Common myeloid progenitor, CD34-positive (primary cell): ENCODE results near the gene ARHGAP26.
A peak's percentile ranks its signal among the peaks of the same experiment; 100 is the strongest.

Experiments used
- CTCF ChIA-PET: fragments of 350-600 bp; sonication (Branson Sonifier 250); formaldehyde crosslinking; loops from one replicate; lab custom pipeline; 2021; ENCODE audit warnings: antibody characterized with exemption; lab: Charles Lee
- POLR2A ChIA-PET: fragments of 350-600 bp; sonication (Branson Sonifier 250); formaldehyde crosslinking; loops from one replicate; lab custom pipeline; 2021; ENCODE audit warnings: antibody characterized with exemption; lab: Charles Lee
- DNase-seq, 3 donors: peaks; one replicate each; pipeline versions ENCODE4 v3.0.0 to v3.0.0-alpha.2; 2013
- H3K27ac ChIP-seq, 2 experiments: 1 replicate in 1 of 2; 2 replicates in 1 of 2; pipeline ENCODE4 v1.7.0; 2013; ENCODE audit warnings: inconsistent platforms in 2 of 2, low read length in 2 of 2, mild to moderate bottlenecking in 2 of 2, low read depth in 1 of 2, moderate library complexity in 1 of 2; ENCODE audit not compliant: severe bottlenecking in 2 of 2, insufficient read depth in 1 of 2, poor library complexity in 1 of 2
- H3K27me3 ChIP-seq, 5 experiments: replicated peaks in 2 of 5; 1 replicate in 3 of 5; 2 replicates in 2 of 5; pipeline versions ENCODE4 v1.6.1 to v1.7.0; 2013; ENCODE audit warnings: low read length in 4 of 5, mild to moderate bottlenecking in 2 of 5, moderate library complexity in 2 of 5, inconsistent platforms in 1 of 5; ENCODE audit not compliant: insufficient read depth in 5 of 5, control insufficient read depth in 4 of 5
- H3K36me3 ChIP-seq, 4 experiments: 1 replicate in 2 of 4; 2 replicates in 2 of 4; pipeline versions ENCODE4 v1.6.1 to v1.7.0; 2013; ENCODE audit warnings: low read length in 3 of 4, control low read depth in 1 of 4, mild to moderate bottlenecking in 1 of 4; ENCODE audit not compliant: control insufficient read depth in 4 of 4, insufficient read depth in 4 of 4
- H3K4me1 ChIP-seq, 4 experiments: 1 replicate in 3 of 4; 2 replicates in 1 of 4; pipeline versions ENCODE4 v1.6.1 to v1.7.1; 2013; ENCODE audit warnings: low read length in 3 of 4, mild to moderate bottlenecking in 3 of 4, control low read depth in 1 of 4, inconsistent platforms in 1 of 4, moderate library complexity in 1 of 4; ENCODE audit not compliant: control insufficient read depth in 4 of 4, insufficient read depth in 4 of 4; ENCODE audit errors: control extremely low read depth in 1 of 4
- H3K4me3 ChIP-seq, 7 experiments: 1 replicate in 4 of 7; 2 replicates in 3 of 7; pipeline versions ENCODE4 v1.5.1 to v1.7.0; 2013; ENCODE audit warnings: mild to moderate bottlenecking in 7 of 7, low read length in 6 of 7, moderate library complexity in 6 of 7, inconsistent platforms in 2 of 7, low read depth in 2 of 7, control low read depth in 1 of 7; ENCODE audit not compliant: insufficient read depth in 4 of 7, control insufficient read depth in 1 of 7; ENCODE audit errors: extremely low read depth in 1 of 7
- H3K9me3 ChIP-seq, 5 experiments: 1 replicate in 4 of 5; 2 replicates in 1 of 5; pipeline versions ENCODE4 v1.6.1 to v1.7.1; 2013; ENCODE audit warnings: low read length in 4 of 5, mild to moderate bottlenecking in 2 of 5, inconsistent platforms in 1 of 5, low read depth in 1 of 5, moderate library complexity in 1 of 5; ENCODE audit not compliant: control insufficient read depth in 4 of 5, insufficient read depth in 2 of 5; ENCODE audit errors: control extremely low read depth in 1 of 5
- WGBS: methylation state at CpG from one replicate; pipeline ENCODE4 v1.1.5; 2013; ENCODE audit not compliant: insufficient coverage; 5-methylcytosine and 5-hydroxymethylcytosine counted together

The ARHGAP26 gene

DNA sequence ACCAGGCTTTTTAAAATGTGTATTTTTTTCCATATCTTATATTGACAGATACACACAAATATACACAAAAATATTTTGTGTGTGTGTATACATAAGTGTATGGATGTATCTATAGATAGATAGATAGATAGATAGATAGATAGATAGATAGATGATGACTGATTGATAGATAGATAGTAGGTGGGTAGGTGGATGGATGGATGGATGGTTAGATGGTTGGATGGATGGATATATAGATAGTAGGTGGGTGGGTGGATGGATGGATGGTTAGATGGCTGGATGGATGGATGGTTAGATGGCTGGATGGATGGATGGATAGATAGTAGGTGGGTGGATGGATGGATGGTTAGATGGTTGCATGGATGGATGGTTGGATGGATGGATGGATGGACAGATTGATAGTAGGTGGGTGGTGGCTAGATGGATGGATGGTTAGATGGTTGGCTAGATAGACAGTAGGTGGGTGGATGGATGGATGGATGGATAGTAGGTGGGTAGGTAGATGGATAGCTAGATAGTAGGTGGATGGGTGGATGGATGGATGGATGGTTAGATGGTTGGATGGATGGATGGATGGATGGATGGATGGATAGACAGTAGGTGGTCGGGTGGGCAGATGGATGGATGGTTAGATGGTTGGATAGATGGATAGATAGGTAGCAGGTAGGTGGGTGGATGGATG lies 477.1 kb downstream of the ARHGAP26 start:
- no peak for DNase-seq
- H3K9me3 ChIP-seq = peaks cover 0 to 4% (median 3%) of the 10 kb centered on the region in 5 experiments
- POLR2A ChIA-PET = no interaction called here
- 100% methylated on average over 1 of the region's 1 CpG for WGBS
- no peak overlapping the region for H3K27ac ChIP-seq
- H3K27me3 ChIP-seq = no peaks in the 10 kb centered on the region
- no peaks in the 10 kb centered on the region for H3K36me3 ChIP-seq
- H3K4me1 ChIP-seq = peaks cover 0 to 8% (median 0%) of the 10 kb centered on the region in 4 experiments
- CTCF ChIA-PET = no interaction called here
- no peak overlapping the region for H3K4me3 ChIP-seq

- Histone ChIP-seq H3K9me3 (peaks cover 0 to 4% (median 3%) of the 10 kb centered on the region in 5 experiments), H3K36me3 (no peaks in the 10 kb centered on the region), H3K4me3 (no peak overlapping the region), H3K27ac (no peak overlapping the region), H3K27me3 (no peaks in the 10 kb centered on the region), H3K4me1 (peaks cover 0 to 8% (median 0%) of the 10 kb centered on the region in 4 experiments)
- no CpG with 5 or more reads among the region's 3 CpGs for WGBS
- ChIA-PET POLR2A (no interaction called here), CTCF (no interaction called here)
- DNase-seq = no peak
Observed at GRCh38 chr5:143248391-143248790, 478.2 kb downstream of the ARHGAP26 start.

DNA sequence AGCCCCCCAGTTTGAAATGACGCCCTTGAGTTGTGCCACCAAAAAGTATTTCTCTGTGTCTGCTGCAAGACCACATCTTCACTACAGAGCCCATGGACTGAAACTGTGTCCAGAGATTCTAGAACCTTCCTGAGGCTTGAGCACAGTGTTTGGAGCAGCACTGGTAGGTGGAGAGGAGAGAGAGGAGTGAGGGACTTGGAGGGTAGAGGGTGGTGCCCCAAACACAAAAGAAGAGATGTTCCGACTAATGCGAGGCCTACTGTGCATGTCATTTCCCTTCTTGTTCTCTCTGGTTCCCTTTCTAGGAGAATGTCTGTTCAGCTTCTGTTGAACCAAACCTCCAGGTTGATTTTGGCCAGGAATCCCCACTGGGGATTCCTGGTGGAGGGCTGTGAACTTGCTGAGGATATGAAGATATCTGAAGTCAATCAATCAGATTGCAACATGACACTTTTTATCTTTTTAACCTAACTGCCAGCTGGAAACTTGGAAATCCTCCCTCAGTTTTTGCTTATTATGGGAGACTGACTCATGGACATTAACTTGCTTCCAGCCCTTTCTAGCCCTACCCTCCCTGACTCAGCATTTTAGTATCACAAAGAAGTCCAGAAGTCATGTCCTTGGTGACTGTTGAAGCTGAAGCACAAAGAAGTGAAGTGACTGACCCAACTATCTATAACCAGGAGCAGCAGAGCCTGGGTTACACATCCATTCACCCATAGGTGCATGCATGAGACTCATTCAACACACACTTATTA lies 478.8 kb downstream of the ARHGAP26 start:
- ChIA-PET CTCF (interaction anchor here (1.2 kb wide), 1 partner anchor 9 kb away, joined by 4 read pairs; no protein-coding TSS in a partner anchor), POLR2A (no interaction called here)
- H3K36me3 ChIP-seq = no peaks in the 10 kb centered on the region
- no peak overlapping the region for H3K27ac ChIP-seq
- H3K4me1 ChIP-seq = peaks cover 0 to 8% (median 0%) of the 10 kb centered on the region in 4 experiments
- no peak overlapping the region for H3K4me3 ChIP-seq
- WGBS = 100% methylated on average over 3 of the region's 3 CpGs
- peak in 1 of 3 donors; percentile 5 for DNase-seq
- peaks cover 0 to 4% (median 3%) of the 10 kb centered on the region in 5 experiments for H3K9me3 ChIP-seq
- no peaks in the 10 kb centered on the region for H3K27me3 ChIP-seq

DNA sequence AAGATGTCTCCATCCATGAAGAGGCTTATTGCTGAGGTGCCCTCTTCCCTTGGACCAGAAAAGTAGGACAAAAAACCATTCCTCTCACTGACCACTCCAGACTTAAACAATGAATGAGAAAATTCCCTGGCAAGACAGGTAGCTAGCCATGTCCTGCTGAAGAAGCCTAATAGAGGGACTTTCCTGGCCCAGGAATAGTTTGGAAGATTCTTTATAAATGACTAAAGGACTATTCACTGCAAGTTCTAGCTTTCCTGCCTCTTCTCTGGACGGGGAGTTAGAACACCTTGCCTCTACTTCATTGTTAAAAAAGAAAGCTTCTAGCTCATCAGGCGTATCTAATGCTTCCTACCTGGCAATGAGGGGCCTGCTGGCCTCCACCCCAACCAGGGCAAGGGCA lies 479.7 kb downstream of the ARHGAP26 start:
- WGBS = no CpG with 5 or more reads among the region's 2 CpGs
- H3K27ac ChIP-seq = no peak overlapping the region
- CTCF ChIA-PET = interaction anchor here (1.2 kb wide), 1 partner anchor 10 kb away, joined by 4 read pairs; no protein-coding TSS in a partner anchor

DNA sequence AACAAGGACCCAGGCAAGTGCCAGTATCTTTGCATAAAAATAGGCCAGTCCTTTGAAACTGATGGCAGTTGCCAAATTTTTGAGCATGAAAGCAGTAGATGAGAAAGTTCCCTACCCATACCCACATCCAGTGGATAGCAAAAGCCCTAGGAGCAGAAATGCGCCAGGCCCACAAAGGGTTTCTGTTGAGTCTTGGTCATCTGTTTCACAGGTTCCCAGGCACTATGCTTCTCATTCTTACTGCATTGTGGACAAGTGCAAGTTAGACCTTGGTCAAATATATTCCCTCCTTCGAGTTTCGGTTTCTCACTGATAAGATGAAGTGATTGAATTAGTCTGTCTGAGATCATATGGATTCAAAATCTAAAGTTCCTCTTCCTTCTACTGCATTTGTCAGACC lies 481.0 kb downstream of the ARHGAP26 start:
- WGBS = 100% methylated on average over 3 of the region's 3 CpGs
- H3K27me3 ChIP-seq = no peaks in the 10 kb centered on the region
- no peak overlapping the region for H3K4me3 ChIP-seq
- H3K27ac ChIP-seq = no peak overlapping the region
- ChIA-PET POLR2A (no interaction called here), CTCF (no interaction called here)
- H3K9me3 ChIP-seq = no peaks in the 10 kb centered on the region
- DNase-seq = no peak
- H3K36me3 ChIP-seq = no peaks in the 10 kb centered on the region
- H3K4me1 ChIP-seq = peaks cover 0 to 8% (median 0%) of the 10 kb centered on the region in 4 experiments

More for the DNA sequence above, 479.7 kb downstream of the ARHGAP26 start:
- H3K27me3 ChIP-seq = no peaks in the 10 kb centered on the region
- H3K9me3 ChIP-seq = peaks cover 0 to 3% (median 0%) of the 10 kb centered on the region in 5 experiments
- peaks cover 0 to 8% (median 0%) of the 10 kb centered on the region in 4 experiments for H3K4me1 ChIP-seq
- H3K36me3 ChIP-seq = no peaks in the 10 kb centered on the region
- H3K4me3 ChIP-seq = no peak overlapping the region
- POLR2A ChIA-PET = no interaction called here
- no peak for DNase-seq

GRCh38 chr5:143251946-143252345 lies 481.8 kb downstream of the ARHGAP26 start:
- no peak for DNase-seq
- WGBS = 83% methylated on average over 1 of the region's 4 CpGs
- Histone ChIP-seq H3K4me3 (no peak overlapping the region), H3K27ac (no peak overlapping the region), H3K4me1 (peaks cover 0 to 8% (median 0%) of the 10 kb centered on the region in 4 experiments), H3K36me3 (no peaks in the 10 kb centered on the region), H3K27me3 (no peaks in the 10 kb centered on the region), H3K9me3 (no peaks in the 10 kb centered on the region)
- ChIA-PET CTCF (no interaction called here), POLR2A (interaction anchor here (0.6 kb wide), 1 partner anchor 89 kb away, joined by 4 read pairs; no protein-coding TSS in a partner anchor)

DNA sequence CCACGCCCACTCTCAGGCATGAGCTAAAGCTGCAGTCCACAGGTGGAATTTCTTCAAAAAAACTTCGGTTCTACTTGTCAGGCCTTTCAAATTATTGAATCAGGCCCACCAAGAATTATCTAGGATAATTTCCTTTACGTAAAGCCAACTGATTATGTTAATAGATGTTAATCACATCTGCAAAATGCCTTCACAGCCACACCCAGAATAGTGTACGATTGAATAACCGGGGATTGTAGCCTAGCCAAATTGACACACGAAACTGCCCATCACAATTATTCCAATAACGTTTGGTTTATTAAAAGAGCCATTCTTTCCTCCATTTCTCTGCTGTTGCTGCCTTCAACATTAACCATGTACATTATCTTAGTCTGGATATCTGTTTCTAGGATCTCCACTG lies 484.6 kb downstream of the ARHGAP26 start:
- DNase-seq = no peak
- Histone ChIP-seq H3K27me3 (no peaks in the 10 kb centered on the region), H3K9me3 (no peaks in the 10 kb centered on the region), H3K4me3 (no peak overlapping the region), H3K4me1 (no peaks in the 10 kb centered on the region), H3K27ac (no peak overlapping the region), H3K36me3 (no peaks in the 10 kb centered on the region)
- 97% methylated on average over 4 of the region's 7 CpGs for WGBS
- POLR2A ChIA-PET = no interaction called here
- CTCF ChIA-PET = no interaction called here
